ENCODE measurements around the gene GPR37.

GPR37 gene

GRCh38 chr7:124765401-124766352 is at the start of gene GPR37:
TSS of gene GPR37 (minus strand) at chr7:124765792. CDS start at chr7:124764976, 816 bp downstream.
- no peak for FAIRE-seq

GRCh38 chr7:124813994-124814798 is 48.6 kb upstream of the GPR37 start:
- FAIRE-seq, result no peak

GRCh38 chr7:124812764-124813163 is 47.2 kb upstream of the GPR37 start:
- no peak for FAIRE-seq

- FAIRE-seq, result no peak
Observed at GRCh38 chr7:124811341-124811740, 45.7 kb upstream of the GPR37 start.

- no peak for FAIRE-seq
Observed at GRCh38 chr7:124810605-124811004, 45.0 kb upstream of the GPR37 start.

- no peak for FAIRE-seq
Observed at GRCh38 chr7:124808206-124808605, 42.6 kb upstream of the GPR37 start.

GRCh38 chr7:124801330-124801895 is 35.8 kb upstream of the GPR37 start:
- no peak for FAIRE-seq

GRCh38 chr7:124800386-124800785 is 34.8 kb upstream of the GPR37 start:
- no peak for FAIRE-seq

- FAIRE-seq, result no peak
Observed at GRCh38 chr7:124799448-124799847, 33.9 kb upstream of the GPR37 start.

- no peak for FAIRE-seq
Observed at GRCh38 chr7:124796771-124797170, 31.2 kb upstream of the GPR37 start.

GRCh38 chr7:124792696-124793095 is 27.1 kb upstream of the GPR37 start:
- FAIRE-seq, result no peak

GRCh38 chr7:124792002-124792401 is 26.4 kb upstream of the GPR37 start:
- no peak for FAIRE-seq

GRCh38 chr7:124791426-124791825 is 25.8 kb upstream of the GPR37 start:
- no peak for FAIRE-seq

GRCh38 chr7:124790645-124791044 is 25.1 kb upstream of the GPR37 start:
- no peak for FAIRE-seq

- FAIRE-seq, result no peak
Observed at GRCh38 chr7:124785994-124786393, 20.4 kb upstream of the GPR37 start.

- no peak for FAIRE-seq
Observed at GRCh38 chr7:124784879-124785818, 19.6 kb upstream of the GPR37 start.

- no peak for FAIRE-seq
Observed at GRCh38 chr7:124783271-124783670, 17.7 kb upstream of the GPR37 start.

- FAIRE-seq, result no peak
Observed at GRCh38 chr7:124781907-124782734, 16.5 kb upstream of the GPR37 start.

- FAIRE-seq, result no peak
Observed at GRCh38 chr7:124781418-124781817, 15.8 kb upstream of the GPR37 start.

- no peak for FAIRE-seq
Observed at GRCh38 chr7:124780608-124781007, 15.0 kb upstream of the GPR37 start.

GRCh38 chr7:124780056-124780455 is 14.5 kb upstream of the GPR37 start:
- no peak for FAIRE-seq
